Mesothelial cell of epicardium (in vitro differentiated cells): ENCODE results near the gene EXOC6. TPM values are rescaled to one million over a fixed set of nuclear protein-coding genes. Genes with fewer than 3 reads are reported as not detected.

Source experiments
- DNase-seq, 2 experiments: peaks; one replicate each; pipeline ENCODE4 v3.0.0; 2021; ENCODE audit warnings: low spot score in 2 of 2; ENCODE audit not compliant: unreplicated experiment in 2 of 2
- H3K27ac Mint-ChIP-seq: 2 replicates; pipeline ENCODE4 v1.8.0; 2021; ENCODE audit warnings: mixed read lengths
- H3K27me3 Mint-ChIP-seq: 2 replicates; pipeline ENCODE4 v1.8.0; 2021; ENCODE audit warnings: low read depth, mixed read lengths
- H3K36me3 Mint-ChIP-seq: 2 replicates; pipeline ENCODE4 v1.8.0; 2021; ENCODE audit warnings: mixed read lengths
- H3K4me1 Mint-ChIP-seq: 2 replicates; pipeline ENCODE4 v1.8.0; 2021; ENCODE audit warnings: mixed read lengths
- H3K4me3 Mint-ChIP-seq: 2 replicates; pipeline ENCODE4 v1.8.0; 2021; ENCODE audit warnings: mild to moderate bottlenecking, moderate library complexity, mixed read lengths
- H3K9me3 Mint-ChIP-seq: 2 replicates; pipeline ENCODE4 v1.8.0; 2021; ENCODE audit warnings: mixed read lengths
- total RNA-seq: library from RNA; stranded (reverse); gene quantifications from 3 replicates; pipeline ENCODE4 v1.2.1, GENCODE V29; 2021
- TF ChIP-seq, protein P1 (sequence below): fragments of 200-600 bp; sonication (generic); IDR thresholded peaks from one replicate; pipeline ENCODE4 v1.5.0; 2021; ENCODE audit warnings: antibody characterized with exemption; ENCODE audit not compliant: unreplicated experiment

EXOC6 gene
- total RNA-seq, 1 donor from 2014 or later, result 11.6 TPM

DNA sequence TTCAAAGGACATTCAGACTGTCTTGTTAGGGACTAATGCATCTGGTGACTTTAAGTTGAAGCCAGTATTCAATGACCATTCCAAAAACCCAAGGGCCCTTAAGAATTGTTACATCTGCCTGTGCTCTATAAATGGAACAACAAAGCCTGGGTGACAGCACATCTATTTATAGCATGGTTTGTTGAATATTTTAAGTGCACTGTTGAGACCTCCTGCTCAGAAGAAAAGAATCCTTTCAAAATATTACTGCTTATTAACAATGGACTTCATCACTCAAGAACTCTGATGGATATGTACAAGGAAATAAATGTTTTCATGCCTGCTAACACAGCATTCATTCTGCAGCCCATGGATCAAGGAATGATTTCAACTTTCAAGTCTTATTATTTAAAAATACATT lies 179.2 kb downstream of the EXOC6 start:
- H3K27ac Mint-ChIP-seq, result no peak overlapping the region
- no peak overlapping the region for H3K4me3 Mint-ChIP-seq
- H3K4me1 Mint-ChIP-seq, result peaks cover 12% of the 10 kb centered on the region
- peaks cover 24% of the 10 kb centered on the region for H3K36me3 Mint-ChIP-seq
- no peaks in the 10 kb centered on the region for H3K27me3 Mint-ChIP-seq
- TF ChIP-seq, protein P1, sequence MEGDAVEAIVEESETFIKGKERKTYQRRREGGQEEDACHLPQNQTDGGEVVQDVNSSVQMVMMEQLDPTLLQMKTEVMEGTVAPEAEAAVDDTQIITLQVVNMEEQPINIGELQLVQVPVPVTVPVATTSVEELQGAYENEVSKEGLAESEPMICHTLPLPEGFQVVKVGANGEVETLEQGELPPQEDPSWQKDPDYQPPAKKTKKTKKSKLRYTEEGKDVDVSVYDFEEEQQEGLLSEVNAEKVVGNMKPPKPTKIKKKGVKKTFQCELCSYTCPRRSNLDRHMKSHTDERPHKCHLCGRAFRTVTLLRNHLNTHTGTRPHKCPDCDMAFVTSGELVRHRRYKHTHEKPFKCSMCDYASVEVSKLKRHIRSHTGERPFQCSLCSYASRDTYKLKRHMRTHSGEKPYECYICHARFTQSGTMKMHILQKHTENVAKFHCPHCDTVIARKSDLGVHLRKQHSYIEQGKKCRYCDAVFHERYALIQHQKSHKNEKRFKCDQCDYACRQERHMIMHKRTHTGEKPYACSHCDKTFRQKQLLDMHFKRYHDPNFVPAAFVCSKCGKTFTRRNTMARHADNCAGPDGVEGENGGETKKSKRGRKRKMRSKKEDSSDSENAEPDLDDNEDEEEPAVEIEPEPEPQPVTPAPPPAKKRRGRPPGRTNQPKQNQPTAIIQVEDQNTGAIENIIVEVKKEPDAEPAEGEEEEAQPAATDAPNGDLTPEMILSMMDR, result no peak
- H3K9me3 Mint-ChIP-seq, result peaks cover 13% of the 10 kb centered on the region
- DNase-seq, result no peak

DNA sequence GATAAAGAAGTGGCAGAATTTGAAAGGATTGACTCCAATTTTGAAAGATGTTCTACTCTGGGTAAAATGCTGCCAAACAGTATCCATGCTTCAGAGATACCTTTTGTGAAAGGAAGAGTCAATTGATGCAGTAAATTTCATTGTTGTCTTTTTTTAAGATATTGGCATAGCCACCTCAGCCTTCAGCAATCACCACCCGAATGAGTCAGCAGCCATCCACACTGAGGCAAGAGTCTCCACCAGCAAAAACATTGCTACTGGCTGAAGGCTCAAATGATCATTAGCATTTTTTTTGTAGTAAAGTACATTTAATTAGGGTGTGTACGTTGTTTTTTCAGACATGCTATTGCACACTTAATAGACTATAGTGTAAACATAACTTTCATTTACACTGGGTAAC lies 180.6 kb downstream of the EXOC6 start:
- H3K4me1 Mint-ChIP-seq, result peaks cover 20% of the 10 kb centered on the region
- TF ChIP-seq, protein P1, result no peak

DNA sequence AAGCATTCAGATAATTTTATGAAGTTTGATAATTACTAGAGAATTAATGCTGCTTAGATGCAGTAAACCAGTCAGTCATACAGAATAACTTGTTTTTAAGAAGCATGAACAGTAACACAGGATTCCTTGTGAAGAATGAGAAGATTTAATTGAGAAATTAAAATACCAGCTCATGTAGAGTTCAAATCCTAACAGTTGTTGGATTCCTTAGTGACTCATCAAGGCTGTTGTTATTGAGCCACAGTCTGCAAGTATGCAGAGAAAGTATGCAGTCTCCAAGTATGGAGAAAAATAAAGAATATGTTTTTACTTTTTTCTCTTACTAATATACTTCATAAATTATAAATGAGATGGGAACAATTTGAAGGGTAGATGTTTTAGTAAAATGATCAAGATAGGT lies 182.1 kb downstream of the EXOC6 start:
- Mint-ChIP-seq H3K9me3 (peaks cover 13% of the 10 kb centered on the region), H3K36me3 (peaks cover 24% of the 10 kb centered on the region), H3K4me3 (no peak overlapping the region), H3K27ac (peak overlapping the region; percentile 73), H3K27me3 (no peaks in the 10 kb centered on the region), H3K4me1 (peaks cover 31% of the 10 kb centered on the region)
- TF ChIP-seq, protein P1, result no peak
- no peak for DNase-seq

More for the DNA sequence above, 180.6 kb downstream of the EXOC6 start:
- no peak overlapping the region for H3K4me3 Mint-ChIP-seq
- H3K36me3 Mint-ChIP-seq, result peaks cover 24% of the 10 kb centered on the region
- H3K9me3 Mint-ChIP-seq, result peaks cover 13% of the 10 kb centered on the region
- H3K27me3 Mint-ChIP-seq, result no peaks in the 10 kb centered on the region
- no peak for DNase-seq
- no peak overlapping the region for H3K27ac Mint-ChIP-seq

DNA sequence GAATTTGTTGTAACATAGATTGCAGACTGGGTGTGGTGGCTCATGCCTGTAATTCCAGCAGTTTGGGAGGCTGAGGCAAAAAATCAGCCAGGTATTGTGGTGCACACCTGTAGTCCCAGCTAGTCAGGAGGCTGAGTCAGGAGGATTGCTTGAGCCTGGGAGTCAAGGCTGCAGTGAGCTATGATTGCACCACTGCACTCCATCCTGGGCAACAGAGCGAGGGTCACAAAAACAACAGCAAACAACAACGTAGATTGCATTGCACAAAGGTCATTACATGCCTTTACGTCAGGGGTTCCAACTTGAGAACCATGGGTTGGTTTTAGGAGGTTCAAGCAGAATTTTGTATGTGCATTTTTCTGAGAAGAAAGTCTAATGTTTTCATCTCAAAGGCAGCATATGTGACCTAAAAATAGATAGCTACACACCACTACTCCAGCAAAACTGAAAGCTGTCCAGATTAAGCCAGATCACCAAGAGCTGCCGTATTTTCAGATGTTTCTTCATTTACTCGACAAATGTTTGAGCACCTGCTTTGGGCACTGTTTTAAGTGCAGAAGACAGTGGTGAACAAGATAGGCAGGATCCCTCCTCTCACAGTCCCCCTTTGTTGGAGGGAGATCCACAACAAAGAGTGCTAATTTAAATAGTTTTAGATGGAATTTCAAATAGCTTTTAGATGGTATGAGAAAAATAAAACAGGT lies 183.9 kb downstream of the EXOC6 start:
- no peak for DNase-seq
- Mint-ChIP-seq H3K4me1 (peaks cover 33% of the 10 kb centered on the region), H3K27me3 (no peaks in the 10 kb centered on the region), H3K36me3 (peaks cover 10% of the 10 kb centered on the region), H3K27ac (no peak overlapping the region), H3K4me3 (no peak overlapping the region), H3K9me3 (peaks cover 5% of the 10 kb centered on the region)
- TF ChIP-seq, protein P1, result no peak

DNA sequence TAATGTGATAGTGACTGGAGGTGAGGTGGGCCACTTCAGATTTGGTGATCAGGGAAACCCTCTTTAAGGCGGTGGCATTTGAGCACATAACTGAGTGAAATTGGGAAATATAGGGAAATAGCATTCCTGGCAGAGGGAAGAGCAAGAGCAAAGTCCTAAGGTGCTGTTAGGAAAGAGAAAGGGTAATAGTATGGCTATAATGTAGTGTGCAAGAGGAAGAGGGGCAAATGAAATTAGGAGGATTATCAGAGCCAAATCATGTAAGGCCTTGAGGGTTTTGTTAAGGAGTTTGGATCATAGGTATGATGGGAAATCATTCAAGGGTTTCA lies 184.5 kb downstream of the EXOC6 start:
- DNase-seq, result no peak
- Mint-ChIP-seq H3K27me3 (no peaks in the 10 kb centered on the region), H3K4me1 (peaks cover 33% of the 10 kb centered on the region), H3K9me3 (peaks cover under 1% of the 10 kb centered on the region), H3K27ac (no peak overlapping the region), H3K36me3 (peaks cover 6% of the 10 kb centered on the region), H3K4me3 (no peak overlapping the region)
- TF ChIP-seq, protein P1, result no peak
